PC-3 (cell line): ENCODE results near the gene CNIH4.

Experiments used
- EZH2 ChIP-seq: fragments of 300-600 bp; sonication (generic); IDR thresholded peaks from one replicate; pipeline ENCODE4 v1.6.1; 2017; ENCODE audit warnings: antibody characterized with exemption, mild to moderate bottlenecking, low read length; ENCODE audit not compliant: unreplicated experiment
- EZH2phosphoT487 ChIP-seq: fragments of 300-600 bp; sonication (generic); IDR thresholded peaks from 2 replicates; pipeline ENCODE4 v1.6.1; 2018; ENCODE audit warnings: mild to moderate bottlenecking, antibody characterized with exemption, low read length, borderline replicate concordance
- TF ChIP-seq, protein P1 (sequence below): fragments of 300-600 bp; sonication (generic); conservative IDR thresholded peaks from 2 replicates; pipeline ENCODE4 v1.5.1; 2017; ENCODE audit warnings: antibody characterized with exemption, low read depth, mild to moderate bottlenecking, low read length

DNA sequence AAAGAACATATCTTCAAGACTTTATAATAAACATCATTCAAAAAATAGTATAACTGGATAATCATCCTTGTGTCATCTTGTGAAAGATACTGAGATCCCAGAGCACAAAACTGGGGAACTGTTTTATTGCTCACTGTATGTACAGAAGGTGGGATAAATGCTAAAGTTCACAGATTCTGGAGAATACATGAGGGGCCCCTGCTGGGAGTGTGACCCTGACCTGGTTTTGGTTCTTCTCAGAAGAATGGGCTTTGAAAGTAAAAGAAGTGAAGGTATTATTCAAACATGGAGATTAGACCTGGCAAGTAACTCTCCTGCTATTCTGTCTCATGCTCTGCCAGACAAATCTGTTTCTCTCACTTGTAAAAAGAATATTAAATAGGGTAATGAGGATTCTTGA, 63.4 kb downstream of the CNIH4 start:
- TF ChIP-seq, protein P1, sequence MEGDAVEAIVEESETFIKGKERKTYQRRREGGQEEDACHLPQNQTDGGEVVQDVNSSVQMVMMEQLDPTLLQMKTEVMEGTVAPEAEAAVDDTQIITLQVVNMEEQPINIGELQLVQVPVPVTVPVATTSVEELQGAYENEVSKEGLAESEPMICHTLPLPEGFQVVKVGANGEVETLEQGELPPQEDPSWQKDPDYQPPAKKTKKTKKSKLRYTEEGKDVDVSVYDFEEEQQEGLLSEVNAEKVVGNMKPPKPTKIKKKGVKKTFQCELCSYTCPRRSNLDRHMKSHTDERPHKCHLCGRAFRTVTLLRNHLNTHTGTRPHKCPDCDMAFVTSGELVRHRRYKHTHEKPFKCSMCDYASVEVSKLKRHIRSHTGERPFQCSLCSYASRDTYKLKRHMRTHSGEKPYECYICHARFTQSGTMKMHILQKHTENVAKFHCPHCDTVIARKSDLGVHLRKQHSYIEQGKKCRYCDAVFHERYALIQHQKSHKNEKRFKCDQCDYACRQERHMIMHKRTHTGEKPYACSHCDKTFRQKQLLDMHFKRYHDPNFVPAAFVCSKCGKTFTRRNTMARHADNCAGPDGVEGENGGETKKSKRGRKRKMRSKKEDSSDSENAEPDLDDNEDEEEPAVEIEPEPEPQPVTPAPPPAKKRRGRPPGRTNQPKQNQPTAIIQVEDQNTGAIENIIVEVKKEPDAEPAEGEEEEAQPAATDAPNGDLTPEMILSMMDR, result no peak
- TF ChIP-seq EZH2 (no peak), EZH2phosphoT487 (no peak)
